HEK293 (cell line): ENCODE data around the gene PRCP.

Experiments used
- ZNF133 ChIP-seq: fragments of 450-650 bp; formaldehyde crosslinking; IDR thresholded peaks from 2 replicates; pipeline ENCODE4 v1.5.1; 2016; ENCODE audit warnings: missing biosample characterization, missing genetic modification characterization
- ZNF274 ChIP-seq, 2 experiments: fragments of 200-500 bp in 1 of 2; fragments of 450-650 bp in 1 of 2; sonication (Bioruptor generic) in 1 of 2; formaldehyde crosslinking in 1 of 2; IDR thresholded peaks; 2 replicates each; pipeline versions ENCODE4 v1.5.1 to v1.6.1; 2014 to 2016; ENCODE audit warnings: borderline replicate concordance in 1 of 2, inconsistent platforms in 1 of 2, low read length in 1 of 2, missing biosample characterization in 1 of 2, missing genetic modification characterization in 1 of 2

GRCh38 chr11:82775218-82775617, 125.0 kb downstream of the PRCP start:
- no peak for TF ChIP-seq ZNF274 (IDR thresholded peaks at IDR 0.05; ENCODE audit: low read length)
- no peak for TF ChIP-seq ZNF274 (tag by site-specific recombination; IDR thresholded peaks at IDR 0.05; ENCODE audit: borderline replicate concordance)
- TF ChIP-seq ZNF133 (tag by site-specific recombination) = no peak
